HL-60 (cell line): ENCODE measurements around the gene RSU1.

Source experiments
- DNase-seq, 2 experiments: peaks; one replicate each; pipeline ENCODE4 v3.0.0-alpha.2; 2010 to 2020; ENCODE audit warnings: low read depth in 1 of 2, low spot score in 1 of 2
- H3K27ac ChIP-seq: fragments of 250-450 bp; sonication (Bioruptor Pico); replicated peaks from 2 replicates; pipeline ENCODE4 v1.5.1; 2020; ENCODE audit warnings: mild to moderate bottlenecking, moderate library complexity
- H3K27me3 ChIP-seq: fragments of 250-450 bp; sonication (Bioruptor Pico); 2 replicates; pipeline ENCODE4 v1.5.1; 2021; ENCODE audit warnings: mild to moderate bottlenecking, moderate library complexity; ENCODE audit not compliant: insufficient read depth, poor library complexity, severe bottlenecking
- H3K4me3 ChIP-seq: replicated peaks from 2 replicates; pipeline ENCODE4 v1.5.1; 2011; ENCODE audit warnings: mild to moderate bottlenecking, control low read depth, low read length; ENCODE audit not compliant: insufficient read depth
- GABPA ChIP-seq: IDR thresholded peaks from 2 replicates; pipeline ENCODE4 v1.6.1; 2012; ENCODE audit warnings: low read depth
- POLR2AphosphoS5 ChIP-seq: IDR thresholded peaks from 2 replicates; pipeline ENCODE4 v1.6.1; 2012; ENCODE audit warnings: low read depth
- SPI1 ChIP-seq: IDR thresholded peaks from 2 replicates; pipeline ENCODE4 v1.6.1; 2012; ENCODE audit warnings: low read depth, mild to moderate bottlenecking, borderline replicate concordance
- TF ChIP-seq, protein P1 (sequence below): IDR thresholded peaks from 2 replicates; pipeline ENCODE4 v1.6.1; 2012; ENCODE audit warnings: low read depth; ENCODE audit not compliant: insufficient replicate concordance
- TF ChIP-seq, protein P2 (sequence below): IDR thresholded peaks from one replicate; pipeline ENCODE4 v1.5.1; 2011; ENCODE audit warnings: low read length, control low read depth, inconsistent platforms; ENCODE audit not compliant: insufficient read depth

The RSU1 gene

DNA sequence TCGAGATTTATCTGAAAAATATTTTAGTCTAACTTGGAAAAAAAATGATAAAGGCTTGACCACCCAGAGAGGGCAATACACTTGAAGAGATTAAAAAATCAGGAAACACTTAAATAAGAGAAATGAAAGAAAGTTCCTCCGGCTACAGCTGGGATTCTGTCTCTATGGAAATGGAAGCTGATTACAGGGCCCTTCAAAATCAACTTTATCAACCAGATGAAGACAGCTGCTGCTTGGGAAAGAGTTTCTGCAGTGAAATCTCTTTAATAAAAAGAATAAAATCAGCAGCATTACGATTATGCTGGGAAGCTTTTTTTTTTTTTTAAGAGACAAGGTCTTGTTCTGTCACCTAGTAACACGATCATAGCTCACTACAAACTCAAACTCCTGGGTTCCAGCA lies 4.5 kb downstream of the RSU1 start:
- H3K27ac ChIP-seq: no peak overlapping the region
- no peaks in the 10 kb centered on the region for H3K27me3 ChIP-seq
- no peak for DNase-seq
- no peak overlapping the region for H3K4me3 ChIP-seq
- TF ChIP-seq POLR2AphosphoS5: no peak
- TF ChIP-seq, protein P1, sequence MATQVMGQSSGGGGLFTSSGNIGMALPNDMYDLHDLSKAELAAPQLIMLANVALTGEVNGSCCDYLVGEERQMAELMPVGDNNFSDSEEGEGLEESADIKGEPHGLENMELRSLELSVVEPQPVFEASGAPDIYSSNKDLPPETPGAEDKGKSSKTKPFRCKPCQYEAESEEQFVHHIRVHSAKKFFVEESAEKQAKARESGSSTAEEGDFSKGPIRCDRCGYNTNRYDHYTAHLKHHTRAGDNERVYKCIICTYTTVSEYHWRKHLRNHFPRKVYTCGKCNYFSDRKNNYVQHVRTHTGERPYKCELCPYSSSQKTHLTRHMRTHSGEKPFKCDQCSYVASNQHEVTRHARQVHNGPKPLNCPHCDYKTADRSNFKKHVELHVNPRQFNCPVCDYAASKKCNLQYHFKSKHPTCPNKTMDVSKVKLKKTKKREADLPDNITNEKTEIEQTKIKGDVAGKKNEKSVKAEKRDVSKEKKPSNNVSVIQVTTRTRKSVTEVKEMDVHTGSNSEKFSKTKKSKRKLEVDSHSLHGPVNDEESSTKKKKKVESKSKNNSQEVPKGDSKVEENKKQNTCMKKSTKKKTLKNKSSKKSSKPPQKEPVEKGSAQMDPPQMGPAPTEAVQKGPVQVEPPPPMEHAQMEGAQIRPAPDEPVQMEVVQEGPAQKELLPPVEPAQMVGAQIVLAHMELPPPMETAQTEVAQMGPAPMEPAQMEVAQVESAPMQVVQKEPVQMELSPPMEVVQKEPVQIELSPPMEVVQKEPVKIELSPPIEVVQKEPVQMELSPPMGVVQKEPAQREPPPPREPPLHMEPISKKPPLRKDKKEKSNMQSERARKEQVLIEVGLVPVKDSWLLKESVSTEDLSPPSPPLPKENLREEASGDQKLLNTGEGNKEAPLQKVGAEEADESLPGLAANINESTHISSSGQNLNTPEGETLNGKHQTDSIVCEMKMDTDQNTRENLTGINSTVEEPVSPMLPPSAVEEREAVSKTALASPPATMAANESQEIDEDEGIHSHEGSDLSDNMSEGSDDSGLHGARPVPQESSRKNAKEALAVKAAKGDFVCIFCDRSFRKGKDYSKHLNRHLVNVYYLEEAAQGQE: no peak
- no peak for TF ChIP-seq GABPA
- TF ChIP-seq SPI1: no peak
- TF ChIP-seq, protein P2, sequence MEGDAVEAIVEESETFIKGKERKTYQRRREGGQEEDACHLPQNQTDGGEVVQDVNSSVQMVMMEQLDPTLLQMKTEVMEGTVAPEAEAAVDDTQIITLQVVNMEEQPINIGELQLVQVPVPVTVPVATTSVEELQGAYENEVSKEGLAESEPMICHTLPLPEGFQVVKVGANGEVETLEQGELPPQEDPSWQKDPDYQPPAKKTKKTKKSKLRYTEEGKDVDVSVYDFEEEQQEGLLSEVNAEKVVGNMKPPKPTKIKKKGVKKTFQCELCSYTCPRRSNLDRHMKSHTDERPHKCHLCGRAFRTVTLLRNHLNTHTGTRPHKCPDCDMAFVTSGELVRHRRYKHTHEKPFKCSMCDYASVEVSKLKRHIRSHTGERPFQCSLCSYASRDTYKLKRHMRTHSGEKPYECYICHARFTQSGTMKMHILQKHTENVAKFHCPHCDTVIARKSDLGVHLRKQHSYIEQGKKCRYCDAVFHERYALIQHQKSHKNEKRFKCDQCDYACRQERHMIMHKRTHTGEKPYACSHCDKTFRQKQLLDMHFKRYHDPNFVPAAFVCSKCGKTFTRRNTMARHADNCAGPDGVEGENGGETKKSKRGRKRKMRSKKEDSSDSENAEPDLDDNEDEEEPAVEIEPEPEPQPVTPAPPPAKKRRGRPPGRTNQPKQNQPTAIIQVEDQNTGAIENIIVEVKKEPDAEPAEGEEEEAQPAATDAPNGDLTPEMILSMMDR: no peak

DNA sequence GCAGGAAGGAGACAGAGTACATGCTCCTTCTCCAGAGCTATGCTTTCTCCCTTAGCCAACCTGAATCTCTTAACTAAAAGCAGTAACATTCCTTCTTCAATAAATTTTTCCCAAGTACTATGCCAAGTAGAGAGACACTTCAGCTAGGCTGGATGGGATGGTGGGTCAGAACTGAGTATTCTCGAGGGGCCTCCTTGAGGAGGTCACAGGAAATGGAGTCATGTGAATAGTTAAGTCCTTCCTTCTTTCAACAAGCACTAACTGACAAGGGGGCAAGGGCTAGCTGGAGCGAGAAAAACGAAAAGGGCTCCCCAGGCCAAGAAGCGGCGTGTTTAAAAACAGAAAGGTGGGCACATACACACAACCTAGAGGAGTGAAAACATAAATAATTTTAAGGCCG lies 5.5 kb downstream of the RSU1 start:
- no peak for DNase-seq
- no peak overlapping the region for H3K4me3 ChIP-seq
- TF ChIP-seq GABPA: no peak
- TF ChIP-seq, protein P2: no peak
- H3K27ac ChIP-seq: no peak overlapping the region
- H3K27me3 ChIP-seq: no peaks in the 10 kb centered on the region

DNA sequence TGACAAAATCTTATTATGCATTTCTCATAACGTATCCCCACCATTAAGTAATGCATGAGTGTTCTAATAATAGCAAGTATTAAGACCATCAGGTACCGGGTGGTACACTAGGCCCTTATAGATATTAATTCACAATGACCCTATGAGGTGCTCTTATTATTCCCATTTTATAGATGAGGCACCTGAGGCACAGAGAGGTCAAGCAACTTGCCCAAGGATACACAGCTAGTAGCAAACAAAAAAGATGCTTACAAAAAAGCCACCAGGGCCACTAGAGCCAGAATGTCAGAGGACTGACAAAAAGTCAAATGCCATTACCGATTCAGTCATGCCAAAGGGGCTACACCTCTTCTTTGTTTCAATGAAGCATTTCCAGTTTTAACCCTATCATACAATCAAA lies 5.9 kb downstream of the RSU1 start:
- no peak overlapping the region for H3K27ac ChIP-seq
- H3K27me3 ChIP-seq: no peaks in the 10 kb centered on the region
- no peak for DNase-seq
- H3K4me3 ChIP-seq: no peak overlapping the region
- no peak for TF ChIP-seq GABPA
- TF ChIP-seq, protein P2: no peak
- no peak for TF ChIP-seq SPI1
- TF ChIP-seq, protein P1: no peak
- no peak for TF ChIP-seq POLR2AphosphoS5

DNA sequence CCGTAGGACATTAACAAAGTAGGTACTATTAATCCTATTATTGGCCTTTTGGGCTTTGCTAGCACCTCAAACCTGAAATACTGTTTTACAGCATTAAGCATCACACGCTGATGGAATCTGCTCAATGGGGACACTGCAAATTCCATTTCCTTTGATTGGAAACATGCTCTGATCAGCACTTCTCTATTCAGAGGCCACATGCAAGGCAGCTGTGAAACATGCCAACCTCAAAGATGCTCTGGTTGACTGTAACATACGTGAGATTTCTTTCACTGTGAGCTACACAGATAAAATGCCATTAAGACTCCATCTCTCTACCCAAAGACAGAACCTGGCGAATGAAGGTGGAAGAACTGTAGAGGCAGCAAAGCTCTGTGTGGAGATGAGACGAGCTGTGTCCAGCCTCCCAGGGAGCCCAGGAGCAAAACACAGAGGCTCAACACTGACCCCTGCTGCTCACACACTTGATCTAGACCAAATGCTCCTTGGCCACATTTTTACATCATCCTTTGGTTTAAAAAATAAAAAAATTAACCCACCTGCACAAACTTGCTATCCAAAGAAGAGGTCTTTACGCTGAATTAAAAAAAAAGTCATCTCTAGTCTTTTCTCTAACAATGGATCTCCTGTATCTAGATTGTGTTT lies 8.0 kb downstream of the RSU1 start:
- TF ChIP-seq, protein P1: no peak
- TF ChIP-seq, protein P2: no peak
- TF ChIP-seq POLR2AphosphoS5 (no peak), SPI1 (no peak), GABPA (no peak)
- Histone ChIP-seq H3K4me3 (no peak overlapping the region), H3K27ac (no peak overlapping the region), H3K27me3 (no peaks in the 10 kb centered on the region)
- DNase-seq: peak in 1 of 2 experiments; percentile 22
